ENCODE data around the gene TMEM18. TPM values are rescaled to one million over a fixed set of nuclear protein-coding genes. Genes with fewer than 3 reads are reported as not detected.

Gene TMEM18
- total RNA-seq, 4 donors from 2014 or later = 7.3 to 23.7 (median 17.8) TPM

- H3K9me3 ChIP-seq = peaks cover 0 to 6% (median 6%) of the 10 kb centered on the region in 3 donors
- H3K4me1 ChIP-seq = peaks cover 0 to 14% (median 2%) of the 10 kb centered on the region in 3 donors
- no peak for DNase-seq
- no peaks in the 10 kb centered on the region for H3K27me3 ChIP-seq
- no peak overlapping the region for H3K4me3 ChIP-seq
- H3K36me3 ChIP-seq = peaks cover 13 to 86% (median 21%) of the 10 kb centered on the region in 3 donors
- H3K27ac ChIP-seq = no peak overlapping the region
- TF ChIP-seq, protein P1, sequence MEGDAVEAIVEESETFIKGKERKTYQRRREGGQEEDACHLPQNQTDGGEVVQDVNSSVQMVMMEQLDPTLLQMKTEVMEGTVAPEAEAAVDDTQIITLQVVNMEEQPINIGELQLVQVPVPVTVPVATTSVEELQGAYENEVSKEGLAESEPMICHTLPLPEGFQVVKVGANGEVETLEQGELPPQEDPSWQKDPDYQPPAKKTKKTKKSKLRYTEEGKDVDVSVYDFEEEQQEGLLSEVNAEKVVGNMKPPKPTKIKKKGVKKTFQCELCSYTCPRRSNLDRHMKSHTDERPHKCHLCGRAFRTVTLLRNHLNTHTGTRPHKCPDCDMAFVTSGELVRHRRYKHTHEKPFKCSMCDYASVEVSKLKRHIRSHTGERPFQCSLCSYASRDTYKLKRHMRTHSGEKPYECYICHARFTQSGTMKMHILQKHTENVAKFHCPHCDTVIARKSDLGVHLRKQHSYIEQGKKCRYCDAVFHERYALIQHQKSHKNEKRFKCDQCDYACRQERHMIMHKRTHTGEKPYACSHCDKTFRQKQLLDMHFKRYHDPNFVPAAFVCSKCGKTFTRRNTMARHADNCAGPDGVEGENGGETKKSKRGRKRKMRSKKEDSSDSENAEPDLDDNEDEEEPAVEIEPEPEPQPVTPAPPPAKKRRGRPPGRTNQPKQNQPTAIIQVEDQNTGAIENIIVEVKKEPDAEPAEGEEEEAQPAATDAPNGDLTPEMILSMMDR (IDR thresholded peaks at IDR 0.05) = no peak
- no peak for TF ChIP-seq POLR2A (IDR thresholded peaks at IDR 0.05)
- intact Hi-C loops (cut with DNase I) = no loop called here
- 84% methylated on average over 7 of the region's 18 CpGs; no CpG with 5 or more reads in 1 of the 2 donors for WGBS, 2 donors
These were observed 6.6 kb downstream of the TMEM18 start for GRCh38 chr2:670637-671036.

DNA sequence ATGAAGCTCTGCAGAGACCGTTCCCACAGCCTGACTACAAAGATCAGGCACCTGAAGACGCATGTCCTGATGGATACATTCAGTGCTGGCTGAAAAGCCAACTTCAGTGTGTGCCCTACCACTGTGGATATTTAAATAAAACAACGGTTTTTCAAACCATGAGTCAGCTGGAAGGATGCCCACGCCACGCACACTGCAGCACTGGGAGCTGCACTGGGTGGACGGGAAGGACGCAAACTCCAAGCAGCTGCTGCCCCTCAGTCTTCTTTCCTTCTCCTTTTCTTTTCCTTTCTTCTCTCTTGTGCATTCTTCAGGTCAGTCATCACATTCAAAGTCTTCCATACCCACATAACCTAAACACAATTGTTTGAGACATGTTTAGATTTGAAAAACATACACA, 7.9 kb downstream of the TMEM18 start:
- H3K27ac ChIP-seq = no peak overlapping the region
- H3K27me3 ChIP-seq = no peaks in the 10 kb centered on the region
- 47 to 72% methylated on average over 7 of the region's 7 CpGs for WGBS, 2 donors
- intact Hi-C loops (cut with DNase I) = no loop called here
- no peak for TF ChIP-seq POLR2A (IDR thresholded peaks at IDR 0.05)
- TF ChIP-seq, protein P1 (IDR thresholded peaks at IDR 0.05) = no peak
- peaks cover 0 to 7% (median 0%) of the 10 kb centered on the region in 3 donors for H3K4me1 ChIP-seq
- H3K4me3 ChIP-seq = no peak overlapping the region
- H3K36me3 ChIP-seq = peaks cover 13 to 94% (median 18%) of the 10 kb centered on the region in 3 donors
- DNase-seq = no peak
- H3K9me3 ChIP-seq = peaks cover 0 to 12% (median 7%) of the 10 kb centered on the region in 3 donors

GRCh38 chr2:668000-668398, 9.2 kb downstream of the TMEM18 start:
- DNase-seq = no peak

GRCh38 chr2:667332-667999, 9.7 kb downstream of the TMEM18 start:
- Histone ChIP-seq H3K27me3 (no peaks in the 10 kb centered on the region), H3K27ac (no peak overlapping the region), H3K4me1 (no peaks in the 10 kb centered on the region), H3K4me3 (no peak overlapping the region), H3K36me3 (peaks cover 10 to 93% (median 18%) of the 10 kb centered on the region in 3 donors), H3K9me3 (peaks cover 0 to 12% (median 7%) of the 10 kb centered on the region in 3 donors)
- WGBS, 2 donors = 80 to 84% methylated on average over 5 of the region's 5 CpGs
- no peak for TF ChIP-seq POLR2A (IDR thresholded peaks at IDR 0.05)
- TF ChIP-seq, protein P1 (IDR thresholded peaks at IDR 0.05) = peak in 5 of 6 experiments; percentile 35 to 72 (median 44)
- intact Hi-C loops (cut with DNase I) = no loop called here
- no peak for DNase-seq

More at GRCh38 chr2:668000-668398, 9.2 kb downstream of the TMEM18 start:
- H3K27ac ChIP-seq = no peak overlapping the region
- WGBS, 2 donors = 75 to 83% methylated on average over 3 of the region's 3 CpGs
- H3K4me3 ChIP-seq = no peak overlapping the region
- TF ChIP-seq, protein P1 (IDR thresholded peaks at IDR 0.05) = no peak
- no peak for TF ChIP-seq POLR2A (IDR thresholded peaks at IDR 0.05)
- peaks cover 0 to 12% (median 7%) of the 10 kb centered on the region in 3 donors for H3K9me3 ChIP-seq
- intact Hi-C loops (cut with DNase I) = no loop called here
- no peaks in the 10 kb centered on the region for H3K27me3 ChIP-seq
- H3K36me3 ChIP-seq = peaks cover 10 to 96% (median 18%) of the 10 kb centered on the region in 3 donors
- H3K4me1 ChIP-seq = no peaks in the 10 kb centered on the region

- Histone ChIP-seq H3K4me1 (no peaks in the 10 kb centered on the region), H3K27me3 (peaks cover 0 to 2% (median 0%) of the 10 kb centered on the region in 4 donors), H3K4me3 (no peak overlapping the region), H3K27ac (no peak overlapping the region), H3K9me3 (peaks cover 0 to 12% (median 7%) of the 10 kb centered on the region in 3 donors), H3K36me3 (peaks cover 10 to 85% (median 15%) of the 10 kb centered on the region in 3 donors)
- intact Hi-C loops (cut with DNase I) = no loop called here
- WGBS, 2 donors = 96 to 98% methylated on average over 7 of the region's 15 CpGs
- DNase-seq = no peak
- TF ChIP-seq, protein P1 (IDR thresholded peaks at IDR 0.05) = no peak
These were observed 10.8 kb downstream of the TMEM18 start for GRCh38 chr2:666441-666840.
